Nasal cavity respiratory epithelium epithelial cell of viscerocranial mucosa (primary cell): Measurements from ENCODE around the gene C19orf38. TPM values are rescaled to one million over a fixed set of nuclear protein-coding genes. Genes with fewer than 3 reads are reported as not detected.

Source experiments
- total RNA-seq: library from RNA; depleted of rRNA; stranded (reverse); fragments of >200 nt; gene quantifications from 2 replicates; pipeline ENCODE4 v1.2.3, GENCODE V29; 2014

The C19orf38 gene, protein sequence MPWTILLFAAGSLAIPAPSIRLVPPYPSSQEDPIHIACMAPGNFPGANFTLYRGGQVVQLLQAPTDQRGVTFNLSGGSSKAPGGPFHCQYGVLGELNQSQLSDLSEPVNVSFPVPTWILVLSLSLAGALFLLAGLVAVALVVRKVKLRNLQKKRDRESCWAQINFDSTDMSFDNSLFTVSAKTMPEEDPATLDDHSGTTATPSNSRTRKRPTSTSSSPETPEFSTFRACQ
- 0.71 and 1.0 TPM in 2 replicates for total RNA-seq

DNA sequence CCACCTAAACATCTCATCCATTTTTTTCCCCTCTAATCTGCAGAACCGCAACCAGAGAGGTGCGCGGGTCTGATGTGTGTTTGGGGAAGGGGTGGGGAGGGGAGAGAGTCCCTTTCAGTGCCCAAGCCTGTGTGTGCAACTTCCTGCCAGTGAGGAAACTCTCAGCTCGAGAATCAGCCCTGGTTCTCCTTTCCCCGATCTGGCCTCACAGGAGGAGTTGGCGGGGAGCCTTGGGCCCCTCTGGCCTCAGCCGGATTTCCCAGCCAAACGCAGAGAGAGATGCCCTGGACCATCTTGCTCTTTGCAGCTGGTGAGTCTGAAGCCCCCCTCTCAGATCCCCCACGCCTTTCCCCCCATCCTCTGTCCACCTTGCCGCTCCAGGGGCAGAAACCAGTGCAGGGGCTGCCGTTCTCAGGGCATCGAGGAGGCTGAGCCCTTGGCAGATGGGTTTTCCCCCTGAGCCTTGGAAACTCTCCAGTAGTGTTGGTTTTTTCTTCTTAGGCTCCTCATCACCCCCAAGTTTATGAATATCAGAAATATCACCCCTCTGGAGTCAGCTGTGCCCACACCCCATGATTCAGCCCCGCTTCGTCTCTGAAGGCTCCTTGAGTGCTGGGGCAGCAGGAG is at the start of gene C19orf38:
TSS of gene C19orf38 (plus strand) at position 186 of the 627 bp plus-strand sequence. CDS start at position 280, 94 bp downstream.

DNA sequence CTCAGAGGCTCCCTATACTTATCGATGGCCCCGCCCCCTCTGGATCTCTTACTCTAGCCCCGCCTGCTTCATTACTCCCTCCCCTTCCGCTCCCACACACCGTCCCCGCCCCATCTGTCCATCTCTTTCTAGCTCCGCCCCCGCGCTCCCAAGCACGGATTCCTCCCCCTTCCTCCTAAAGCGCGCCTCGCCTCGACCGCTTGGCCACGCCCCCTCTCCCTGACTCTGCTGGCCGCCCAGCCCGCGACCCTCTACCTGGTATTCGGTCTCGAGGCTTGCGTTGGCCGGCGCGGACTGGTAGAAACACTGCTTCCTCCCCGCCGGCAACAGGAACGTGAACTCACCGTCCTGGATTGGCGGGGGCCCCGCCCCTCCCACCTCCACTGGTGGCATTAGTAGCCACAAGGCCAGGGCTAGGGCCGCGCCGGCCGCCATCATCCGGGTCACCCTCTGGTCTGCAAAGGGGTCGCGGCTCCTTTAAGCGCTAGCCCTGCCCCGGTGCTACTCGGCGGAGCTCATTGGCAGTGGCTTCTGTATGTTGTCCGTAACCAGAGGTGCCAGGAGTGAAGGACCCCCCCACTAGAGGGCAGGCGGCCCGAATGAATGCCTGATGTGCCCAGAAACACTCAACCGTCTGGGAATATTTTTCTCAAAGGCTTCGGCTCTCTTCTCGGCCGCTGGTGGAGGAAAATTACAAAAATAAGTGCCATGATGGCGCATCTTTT is 12.3 kb upstream of the C19orf38 start, which contains the start of gene TMED1:
TSS of gene TMED1 (minus strand) at position 459 of the 725 bp plus-strand sequence. CDS start at position 438, 21 bp downstream.

DNA sequence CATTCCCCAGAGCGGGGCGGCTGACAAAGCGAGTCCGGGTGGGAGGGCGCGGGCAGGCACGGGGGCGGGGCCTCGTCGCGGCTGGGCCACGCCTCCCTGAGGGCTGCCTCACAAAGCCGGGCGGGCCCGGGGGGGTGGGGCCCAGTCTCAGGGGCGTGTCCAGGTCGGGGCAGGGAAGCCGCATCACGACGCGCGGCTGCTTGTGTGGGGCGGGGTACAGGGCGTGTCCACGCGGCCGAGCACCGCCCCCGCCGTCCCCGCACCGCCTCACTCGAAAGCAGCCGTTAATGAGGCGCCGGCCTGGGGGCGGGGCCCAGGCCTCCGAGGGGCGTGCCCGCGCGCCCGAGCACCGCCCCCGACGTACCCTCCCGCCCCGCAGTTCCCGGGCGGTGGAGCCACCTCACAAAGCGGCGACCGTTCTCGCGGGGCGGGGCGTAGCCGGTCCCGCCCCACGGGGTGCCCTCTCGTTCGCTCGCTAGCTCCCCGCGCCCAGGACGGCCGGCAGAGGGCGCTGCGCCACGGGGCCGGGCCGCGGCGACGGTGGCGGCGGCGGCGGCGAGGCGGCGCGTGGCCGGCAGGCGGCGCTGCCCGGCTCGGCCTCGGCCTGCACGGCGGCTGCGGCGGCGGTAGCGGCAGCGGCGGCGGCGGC is 22.9 kb downstream of the C19orf38 start, which contains the start of gene CARM1:
TSS of gene CARM1 (plus strand) at position 599 of the 649 bp plus-strand sequence. CDS start 150 bp downstream, outside the sequence.

Other genes starting within 250 kb of the C19orf38 start
- 38.6 and 81.3 TPM in 2 replicates for gene SLC44A2, start 222.9 kb upstream of the C19orf38 start, total RNA-seq
- gene ILF3, start 194.1 kb upstream of the C19orf38 start, total RNA-seq = 100 and 133 TPM in 2 replicates
- 15.0 and 25.0 TPM in 2 replicates for gene QTRT1, start 147.0 kb upstream of the C19orf38 start, total RNA-seq
- gene DNM2, start 130.3 kb upstream of the C19orf38 start, total RNA-seq = 64.3 and 144 TPM in 2 replicates
- gene TMED1, start 12.2 kb upstream of the C19orf38 start, total RNA-seq = 16.6 and 26.3 TPM in 2 replicates
- gene CARM1, start 23.1 kb downstream of the C19orf38 start, total RNA-seq = 13.3 and 35.5 TPM in 2 replicates
- 70.9 and 111 TPM in 2 replicates for gene YIPF2, start 80.2 kb downstream of the C19orf38 start, total RNA-seq
- gene TIMM29, start 80.4 kb downstream of the C19orf38 start, total RNA-seq = 28.3 and 38.6 TPM in 2 replicates
- gene SMARCA4, start 112.6 kb downstream of the C19orf38 start, total RNA-seq = 51.9 and 199 TPM in 2 replicates
- 184 and 234 TPM in 2 replicates for gene LDLR, start 241.0 kb downstream of the C19orf38 start, total RNA-seq